Bone marrow (tissue), 2 donors: Measurements from ENCODE around the gene AKAP17A.
"Not testable (repeated sequence)": the region's sequence is repeated elsewhere in the genome, so short reads cannot be mapped to it uniquely, and the experiment has no call there.

Experiments
- DNase-seq, 2 donors: peaks; one replicate each; lab custom pipeline; 2025; lab: John Stamatoyannopoulos, UW

Gene AKAP17A

DNA sequence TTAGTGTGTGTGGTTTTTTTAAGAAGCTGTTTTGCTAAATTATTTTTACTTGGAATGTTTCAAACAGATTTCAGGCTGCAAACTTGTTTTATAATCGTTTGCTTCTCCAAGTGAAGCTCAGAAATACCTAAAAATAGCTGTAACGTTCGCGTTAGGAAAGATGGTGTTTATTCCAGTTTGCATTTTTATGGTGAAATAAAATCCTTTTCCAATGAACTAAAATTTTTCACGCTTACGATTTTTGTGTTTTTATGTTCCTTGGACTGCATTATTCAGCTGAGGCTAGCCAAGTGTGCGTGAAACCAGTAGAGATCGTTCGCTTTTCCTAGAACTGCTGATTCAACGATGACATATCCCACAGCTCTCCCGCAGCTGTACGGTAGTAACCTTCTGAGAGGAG is 10.9 kb downstream of the AKAP17A start:
- DNase-seq, result no peak

DNA sequence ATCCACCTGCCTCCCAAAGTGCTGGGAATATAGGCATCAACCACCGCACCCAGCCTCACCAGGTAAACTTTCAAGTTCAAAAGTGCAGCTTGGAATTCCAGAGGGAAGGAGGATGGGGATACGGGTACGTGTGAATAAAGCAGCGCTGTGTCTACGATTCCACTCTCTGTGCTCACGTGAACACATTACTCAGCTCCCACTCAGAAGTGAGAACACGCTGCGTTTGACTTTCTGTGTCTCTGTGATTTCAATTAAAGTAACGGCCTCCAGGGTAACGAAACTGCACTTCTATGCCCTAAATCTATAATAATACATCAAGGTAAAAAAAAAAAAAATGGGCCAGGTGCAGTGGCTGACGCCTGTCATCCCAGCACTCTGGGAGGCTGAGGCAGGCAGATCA is 15.1 kb downstream of the AKAP17A start:
- no peak for DNase-seq

DNA sequence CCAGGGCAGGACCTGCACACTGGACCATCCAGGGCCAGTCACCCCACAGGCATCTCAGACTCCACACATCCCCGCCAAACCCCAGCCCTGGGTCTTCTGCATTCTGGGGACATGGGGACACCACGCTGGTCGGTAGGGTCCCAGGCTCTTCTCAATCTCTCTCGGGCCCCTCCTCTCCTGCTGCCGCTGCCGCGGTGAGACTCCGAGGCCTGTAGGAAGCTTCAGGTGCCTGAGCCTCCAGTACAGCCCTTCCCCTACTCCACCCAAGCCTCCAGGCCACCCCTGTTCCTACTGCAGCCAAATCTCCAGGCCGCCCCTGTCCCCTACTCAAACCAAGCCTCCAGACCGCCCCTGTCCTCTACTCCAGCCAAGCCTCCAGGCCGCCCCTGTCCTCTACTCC is 17.9 kb downstream of the AKAP17A start:
- no peak for DNase-seq

DNA sequence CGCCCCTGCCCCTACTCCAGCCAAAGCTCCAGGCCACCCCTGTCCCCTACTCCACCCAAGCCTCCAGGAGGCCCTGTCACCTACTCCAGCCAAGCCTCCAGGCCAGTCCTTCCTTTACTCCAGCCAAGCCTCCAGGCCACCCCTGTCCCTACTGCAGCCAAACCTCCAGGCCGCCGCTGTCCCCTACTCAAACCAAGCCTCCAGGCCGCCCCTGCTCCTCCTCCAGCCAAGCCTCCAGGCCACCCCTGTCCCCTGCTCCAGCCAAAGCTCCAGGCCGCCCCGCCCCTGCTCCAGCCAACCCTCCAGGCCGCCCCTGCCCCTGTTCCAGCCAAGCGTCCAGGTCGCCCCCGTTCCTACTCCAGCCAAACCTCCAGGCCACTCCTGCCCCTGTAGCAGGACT is 18.4 kb downstream of the AKAP17A start:
- DNase-seq, result no peak

DNA sequence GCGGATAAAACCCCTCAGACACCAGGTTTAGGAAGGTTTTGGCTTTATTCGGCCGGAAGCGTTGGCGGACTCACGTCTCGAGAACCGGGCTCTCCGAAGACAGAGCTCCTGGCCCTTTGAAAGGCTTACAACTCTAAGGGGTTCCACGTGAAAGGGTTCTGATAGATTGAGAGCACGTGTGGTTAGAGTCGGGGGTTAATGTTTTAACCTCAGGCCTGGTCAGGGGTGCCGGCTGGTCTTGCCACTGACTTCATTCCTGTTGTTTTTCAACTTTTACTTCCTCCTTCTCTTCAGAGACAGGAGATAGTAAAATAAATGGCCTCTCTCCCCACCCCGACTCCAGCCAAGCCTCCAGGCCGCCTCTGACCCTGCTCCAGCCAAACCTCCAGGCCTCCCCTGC is 18.8 kb downstream of the AKAP17A start:
- DNase-seq, result no peak

DNA sequence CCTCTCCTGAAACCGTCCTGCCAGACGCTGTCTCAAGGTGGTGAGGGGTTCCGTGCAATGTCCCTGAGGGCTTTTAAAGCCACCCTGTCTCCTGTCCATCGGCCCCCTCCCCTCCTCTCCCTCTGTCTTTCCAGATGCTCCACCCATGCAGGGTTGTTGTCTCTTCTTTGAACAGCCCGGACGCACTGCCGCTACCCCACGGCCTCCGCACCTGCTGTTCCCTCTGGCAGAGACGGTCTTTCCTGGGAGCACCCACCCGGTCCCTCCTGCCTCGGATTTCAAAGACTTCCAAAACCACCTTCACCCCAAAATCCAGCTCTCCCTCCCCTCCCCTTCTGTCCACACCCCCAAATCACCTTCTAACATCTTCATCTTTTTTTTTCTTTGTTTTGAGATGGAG is 19.3 kb downstream of the AKAP17A start:
- no peak for DNase-seq

DNA sequence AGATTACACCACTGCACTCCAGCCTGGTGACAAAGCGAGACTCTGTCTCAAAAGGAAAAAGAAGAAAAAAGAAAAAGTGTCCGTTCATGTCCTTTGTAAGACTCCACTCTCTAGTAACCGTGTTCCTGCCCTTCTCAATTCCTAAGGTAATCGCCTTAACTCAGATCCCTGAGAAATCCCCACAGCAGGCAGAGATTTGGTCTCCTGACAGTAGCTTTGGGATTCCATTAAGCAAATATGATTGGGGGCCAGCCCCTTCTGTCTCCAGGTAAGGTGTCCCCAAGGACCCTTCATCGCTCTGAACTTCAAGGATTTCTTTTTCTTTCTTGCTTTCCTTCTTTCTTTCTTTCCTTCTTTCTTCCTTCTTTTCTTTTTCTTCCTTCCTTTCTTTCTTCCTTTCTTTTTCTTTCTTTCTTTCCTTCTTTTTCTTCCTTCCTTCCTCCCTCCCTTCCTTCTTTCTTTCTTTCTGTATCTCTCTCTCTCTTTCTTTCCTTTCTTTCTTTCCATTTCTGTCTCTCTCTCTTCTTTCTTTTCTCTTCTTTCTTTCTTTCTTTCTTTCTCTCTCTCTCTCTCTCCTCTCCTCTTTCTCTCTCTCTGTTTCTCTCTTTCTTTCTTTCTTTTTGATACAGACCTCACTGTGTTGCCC is 21.4 kb downstream of the AKAP17A start:
- no peak for DNase-seq

DNA sequence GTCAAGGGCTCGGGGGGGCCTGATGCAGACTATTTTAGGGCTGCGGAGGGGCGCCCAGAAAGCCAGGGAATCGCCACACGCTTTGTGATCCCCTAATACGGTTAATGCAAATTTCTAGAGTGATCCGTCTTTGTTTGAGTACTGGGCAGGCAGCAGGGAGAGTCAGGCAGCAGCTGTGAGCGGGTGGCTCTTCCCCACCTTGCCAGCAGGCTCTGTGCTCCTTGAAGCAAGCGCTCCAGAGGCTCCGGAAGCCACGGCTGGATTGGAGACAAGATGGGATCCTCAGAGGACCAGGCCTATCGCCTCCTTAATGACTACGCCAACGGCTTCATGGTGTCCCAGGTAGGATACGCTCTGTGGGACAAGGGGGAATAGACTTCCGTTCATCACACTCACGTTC is 23.5 kb downstream of the AKAP17A start, which contains the start of gene ASMT:
TSS of gene ASMT (plus strand) at position 133 of the 400 bp plus-strand sequence. CDS start at position 274, 141 bp downstream.
- no peak for DNase-seq

DNA sequence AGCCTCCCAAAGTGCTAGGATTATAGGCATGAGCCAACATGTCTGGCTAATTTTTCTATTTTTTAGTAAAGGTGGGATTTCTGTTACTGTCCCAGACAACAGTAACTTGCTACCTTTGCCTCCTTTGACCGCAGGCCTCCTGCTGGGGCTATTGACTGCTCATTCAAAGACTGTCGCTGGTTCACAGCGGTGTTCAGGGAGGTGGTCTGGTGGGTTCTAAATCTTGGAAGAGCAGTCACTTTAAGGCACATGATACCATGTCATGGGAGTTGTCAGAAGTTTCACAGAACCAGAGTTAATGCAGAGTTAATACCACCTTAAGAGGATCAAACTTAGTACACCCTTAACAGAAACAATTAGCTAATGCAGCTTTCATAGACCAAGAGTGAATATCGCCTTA is 27.3 kb downstream of the AKAP17A start:
- no peak for DNase-seq

DNA sequence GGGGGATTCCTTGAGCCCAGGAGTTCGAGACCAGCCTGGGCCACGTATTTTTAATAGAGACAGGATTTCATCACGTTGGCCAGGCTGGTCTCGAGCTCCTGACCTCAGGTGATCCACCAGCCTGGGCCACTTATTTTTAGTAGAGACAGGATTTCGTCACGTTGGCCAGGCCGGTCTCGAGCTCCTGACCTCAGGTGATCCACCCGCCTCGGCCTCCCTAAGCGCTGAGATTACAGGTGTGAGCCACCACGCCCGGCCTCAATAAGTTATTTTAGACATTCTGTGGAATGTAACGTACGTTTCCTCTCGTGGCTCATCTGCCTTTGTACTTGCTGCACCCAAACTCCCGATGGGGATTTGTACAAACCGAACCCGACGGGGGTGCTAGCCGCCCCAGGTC is 32.3 kb downstream of the AKAP17A start:
- no peak for DNase-seq

DNA sequence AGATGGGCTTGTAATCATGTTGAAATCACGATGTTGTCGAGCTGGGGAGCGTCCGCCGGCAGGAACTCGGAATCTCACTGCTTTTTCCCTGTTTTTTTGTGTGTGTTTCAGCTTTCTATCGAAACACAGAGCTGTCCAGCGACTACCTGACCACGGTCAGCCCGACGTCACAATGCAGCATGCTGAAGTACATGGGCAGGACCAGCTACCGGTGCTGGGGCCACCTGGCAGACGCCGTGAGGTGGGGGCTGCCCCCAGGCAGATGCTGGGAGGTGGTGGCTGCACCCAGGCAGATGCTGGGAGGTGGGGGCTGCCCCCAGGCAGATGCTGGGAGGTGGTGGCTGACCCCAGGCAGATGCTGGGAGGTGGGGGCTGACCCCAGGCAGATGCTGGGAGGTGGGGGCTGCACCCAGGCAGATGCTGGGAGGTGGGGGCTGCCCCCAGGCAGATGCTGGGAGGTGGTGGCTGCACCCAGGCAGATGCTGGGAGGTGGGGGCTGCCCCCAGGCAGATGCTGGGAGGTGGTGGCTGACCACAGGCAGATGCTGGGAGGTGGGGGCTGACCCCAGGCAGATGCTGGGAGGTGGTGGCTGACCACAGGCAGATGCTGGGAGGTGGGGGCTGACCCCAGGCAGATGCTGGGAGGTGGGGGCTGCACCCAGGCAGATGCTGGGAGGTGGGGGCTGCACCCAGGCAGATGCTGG is 32.9 kb downstream of the AKAP17A start:
- not testable (repeated sequence) for DNase-seq

DNA sequence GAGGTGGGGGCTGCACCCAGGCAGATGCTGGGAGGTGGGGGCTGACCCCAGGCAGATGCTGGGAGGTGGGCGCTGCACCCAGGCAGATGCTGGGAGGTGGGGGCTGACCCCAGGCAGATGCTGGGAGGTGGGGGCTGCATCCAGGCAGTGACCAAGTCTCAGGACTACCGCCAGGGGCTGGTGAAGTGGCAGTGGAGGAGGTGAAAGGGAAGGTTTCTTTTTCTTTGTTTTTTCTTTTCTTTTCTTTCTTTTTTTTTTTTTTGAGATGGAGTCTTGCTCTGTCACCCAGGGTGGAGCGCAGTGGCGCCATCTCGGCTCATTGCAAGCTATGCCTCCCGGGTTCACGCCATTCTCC is 33.4 kb downstream of the AKAP17A start:
- DNase-seq, result not testable (repeated sequence)

DNA sequence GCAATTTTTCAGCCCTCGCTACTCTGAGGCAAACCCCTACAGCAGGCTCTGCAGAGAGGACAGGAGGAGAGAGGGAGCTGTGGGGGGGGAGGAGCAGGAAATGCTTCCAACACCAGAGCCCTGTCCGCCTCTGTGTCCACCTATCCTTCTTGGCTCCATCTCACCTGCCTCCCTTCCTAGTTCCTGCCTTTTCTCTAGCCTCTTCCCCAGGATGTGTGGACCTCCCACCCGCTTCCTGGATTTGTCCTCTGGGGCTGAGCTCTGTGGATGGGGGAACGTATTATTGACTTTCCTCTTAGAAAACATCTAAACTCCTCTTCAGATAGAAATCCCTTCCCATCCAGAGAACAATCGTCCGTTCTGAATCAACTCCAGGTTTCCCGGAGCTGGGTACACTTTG is 37.8 kb downstream of the AKAP17A start:
- no peak for DNase-seq

DNA sequence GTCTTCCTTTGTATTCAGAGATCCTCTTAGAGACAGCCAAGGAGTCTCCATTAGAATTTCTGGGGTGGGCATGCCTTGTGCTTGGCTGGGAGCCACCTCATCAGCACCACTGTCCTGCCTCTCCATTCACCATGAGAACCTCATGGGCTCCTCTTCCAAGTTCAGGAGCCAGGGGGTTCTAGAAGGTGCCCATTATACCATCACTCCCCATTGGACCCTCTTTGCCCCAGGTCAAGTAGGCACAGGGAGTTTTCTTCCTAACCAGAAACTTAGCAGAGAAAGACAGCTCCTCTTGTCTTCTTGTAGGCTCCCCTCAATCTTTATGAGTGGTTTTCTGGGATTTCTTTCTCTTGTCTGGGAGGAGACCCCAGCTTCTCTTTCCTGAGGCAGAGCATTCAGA is 54.6 kb downstream of the AKAP17A start:
- no peak for DNase-seq

DNA sequence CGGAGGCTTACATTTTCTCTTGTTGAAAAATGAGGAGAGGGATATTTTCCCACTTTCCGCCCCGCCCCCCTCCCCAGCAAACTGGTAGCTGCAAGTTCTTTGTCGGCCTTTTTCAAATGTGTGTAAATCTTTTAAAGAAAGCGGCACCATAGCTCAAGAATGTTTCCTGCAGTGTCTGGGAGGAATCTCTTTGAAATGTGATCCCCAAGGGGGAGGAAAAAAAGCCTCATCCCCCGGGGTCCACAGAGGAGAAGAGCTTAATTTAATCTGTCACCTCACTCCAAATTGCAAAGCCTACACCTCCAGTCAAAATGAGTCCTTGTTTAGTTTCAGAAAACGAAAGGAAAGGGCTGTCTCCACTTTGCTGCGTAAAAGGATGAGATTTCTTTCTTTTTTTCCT is 58.2 kb downstream of the AKAP17A start:
- DNase-seq, result no peak
